Activated B cell treated with CpG ODN at 0.5 μM for 24 hours (primary cell): ENCODE measurements around the gene NFIA. TPM values are rescaled to one million over a fixed set of nuclear protein-coding genes. Genes with fewer than 3 reads are reported as not detected.

Experiments used
- ATAC-seq: fragments of 200-7000 bp; cut with Tn5 transposase; one replicate; pipeline ENCODE4 v1.10.0; 2021; ENCODE audit warnings: low read depth, mild to moderate bottlenecking, moderate library complexity
- CTCF ChIA-PET: fragments of 350-600 bp; sonication (Branson Sonifier 250); formaldehyde crosslinking; loops from one replicate; lab custom pipeline; 2021; ENCODE audit warnings: antibody characterized with exemption; lab: Charles Lee
- POLR2A ChIA-PET: fragments of 350-600 bp; sonication (Branson Sonifier 250); formaldehyde crosslinking; loops from one replicate; lab custom pipeline; 2021; ENCODE audit warnings: antibody characterized with exemption; lab: Charles Lee
- DNase-seq: peaks from one replicate; pipeline ENCODE4 v3.0.0; 2022
- H3K27ac Mint-ChIP-seq: one replicate; pipeline ENCODE4 v1.8.0; 2020; ENCODE audit warnings: mixed read lengths
- H3K27me3 Mint-ChIP-seq: one replicate; pipeline ENCODE4 v1.8.0; 2021; ENCODE audit warnings: mixed read lengths
- H3K36me3 Mint-ChIP-seq: one replicate; pipeline ENCODE4 v1.8.0; 2021; ENCODE audit warnings: low read depth, mixed read lengths
- H3K4me1 Mint-ChIP-seq: one replicate; pipeline ENCODE4 v1.8.0; 2021; ENCODE audit warnings: mixed read lengths
- H3K4me3 Mint-ChIP-seq: one replicate; pipeline ENCODE4 v1.8.0; 2020; ENCODE audit warnings: mild to moderate bottlenecking, mixed read lengths
- H3K9me3 Mint-ChIP-seq: one replicate; pipeline ENCODE4 v1.8.0; 2020; ENCODE audit warnings: mixed read lengths
- CTCF ChIP-seq: fragments of 200-600 bp; IDR thresholded peaks from one replicate; pipeline ENCODE4 v1.8.0; 2022; ENCODE audit warnings: antibody characterized with exemption, mild to moderate bottlenecking
- intact Hi-C: fragments of 100-400 bp; cut with micrococcal nuclease; formaldehyde crosslinking; loops from one replicate; pipeline ENCODE4 v1.15.1; 2024
- total RNA-seq: library from RNA; stranded (reverse); gene quantifications from 2 replicates; pipeline ENCODE4 v1.2.3, GENCODE V29; 2022

NFIA gene
- total RNA-seq, 1 donor from 2014 or later, result 0.13 TPM

- ChIA-PET CTCF (no interaction called here), POLR2A (no interaction called here)
- H3K36me3 Mint-ChIP-seq, result no peaks in the 10 kb centered on the region
- DNase-seq, result no peak
- no peak overlapping the region for H3K27ac Mint-ChIP-seq
- no peak for ATAC-seq
- peaks cover 5% of the 10 kb centered on the region for H3K4me1 Mint-ChIP-seq
- peaks cover 3% of the 10 kb centered on the region for H3K27me3 Mint-ChIP-seq
- intact Hi-C loops, result no loop called here
- TF ChIP-seq CTCF, result no peak
- H3K4me3 Mint-ChIP-seq, result no peak overlapping the region
- no peaks in the 10 kb centered on the region for H3K9me3 Mint-ChIP-seq
Measured at GRCh38 chr1:61426885-61427284, 344.5 kb downstream of the NFIA start.

DNA sequence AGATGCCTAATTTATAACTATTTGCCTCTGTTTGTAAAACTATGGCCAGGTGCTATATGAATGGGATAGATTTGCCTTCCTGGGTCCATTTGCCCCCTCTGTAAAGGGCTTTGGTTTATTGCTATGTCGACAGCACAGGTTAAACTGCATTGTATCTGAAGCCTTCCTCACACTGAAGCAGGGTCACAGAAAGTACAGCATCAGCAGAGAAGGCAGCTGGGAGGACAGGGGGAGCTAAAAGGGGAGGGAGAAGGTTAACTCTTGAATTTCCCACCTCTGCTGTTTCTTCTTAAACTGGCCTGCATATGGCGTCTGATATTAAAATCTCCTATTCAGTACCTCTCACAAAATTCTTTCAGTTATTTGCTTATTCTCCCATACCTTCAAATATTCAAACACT lies 345.1 kb downstream of the NFIA start:
- Mint-ChIP-seq H3K36me3 (no peaks in the 10 kb centered on the region), H3K9me3 (no peaks in the 10 kb centered on the region), H3K4me1 (peaks cover 5% of the 10 kb centered on the region), H3K27ac (no peak overlapping the region), H3K4me3 (no peak overlapping the region), H3K27me3 (peaks cover 6% of the 10 kb centered on the region)
- no peak for TF ChIP-seq CTCF
- CTCF ChIA-PET, result no interaction called here
- intact Hi-C loops, result no loop called here
- POLR2A ChIA-PET, result no interaction called here
- DNase-seq (no peak), ATAC-seq (no peak)

GRCh38 chr1:61428146-61428545 lies 345.8 kb downstream of the NFIA start:
- no peaks in the 10 kb centered on the region for H3K9me3 Mint-ChIP-seq
- ATAC-seq, result no peak
- no peaks in the 10 kb centered on the region for H3K36me3 Mint-ChIP-seq
- no peak overlapping the region for H3K27ac Mint-ChIP-seq
- no peak for DNase-seq
- intact Hi-C loops, result no loop called here
- no peak for TF ChIP-seq CTCF
- CTCF ChIA-PET, result no interaction called here
- POLR2A ChIA-PET, result no interaction called here
- peaks cover 6% of the 10 kb centered on the region for H3K27me3 Mint-ChIP-seq
- H3K4me3 Mint-ChIP-seq, result no peak overlapping the region
- peaks cover 5% of the 10 kb centered on the region for H3K4me1 Mint-ChIP-seq

GRCh38 chr1:61432616-61433388 lies 350.4 kb downstream of the NFIA start:
- no peaks in the 10 kb centered on the region for H3K36me3 Mint-ChIP-seq
- intact Hi-C loops, result no loop called here
- H3K27ac Mint-ChIP-seq, result no peak overlapping the region
- ChIA-PET POLR2A (no interaction called here), CTCF (no interaction called here)
- no peak for TF ChIP-seq CTCF
- H3K27me3 Mint-ChIP-seq, result peaks cover 11% of the 10 kb centered on the region
- no peak for ATAC-seq
- no peak overlapping the region for H3K4me3 Mint-ChIP-seq
- no peaks in the 10 kb centered on the region for H3K4me1 Mint-ChIP-seq
- DNase-seq, result no peak
- H3K9me3 Mint-ChIP-seq, result no peaks in the 10 kb centered on the region

- H3K4me1 Mint-ChIP-seq, result no peaks in the 10 kb centered on the region
- H3K36me3 Mint-ChIP-seq, result no peaks in the 10 kb centered on the region
- no peak overlapping the region for H3K4me3 Mint-ChIP-seq
- intact Hi-C loops, result no loop called here
- ChIA-PET POLR2A (no interaction called here), CTCF (no interaction called here)
- no peak overlapping the region for H3K27ac Mint-ChIP-seq
- no peaks in the 10 kb centered on the region for H3K9me3 Mint-ChIP-seq
- ATAC-seq (no peak), DNase-seq (no peak)
- peaks cover 11% of the 10 kb centered on the region for H3K27me3 Mint-ChIP-seq
- TF ChIP-seq CTCF, result no peak
Measured at GRCh38 chr1:61433646-61434045, 351.3 kb downstream of the NFIA start.
